ENCODE results near the gene RAPGEF4. TPM values are rescaled to one million over a fixed set of nuclear protein-coding genes. Genes with fewer than 3 reads are reported as not detected.
A peak's percentile ranks its signal among the peaks of the same experiment; 100 is the strongest.

Gene RAPGEF4
- total and polyA plus RNA-seq, 3 experiments from 2014 or later = not detected

DNA sequence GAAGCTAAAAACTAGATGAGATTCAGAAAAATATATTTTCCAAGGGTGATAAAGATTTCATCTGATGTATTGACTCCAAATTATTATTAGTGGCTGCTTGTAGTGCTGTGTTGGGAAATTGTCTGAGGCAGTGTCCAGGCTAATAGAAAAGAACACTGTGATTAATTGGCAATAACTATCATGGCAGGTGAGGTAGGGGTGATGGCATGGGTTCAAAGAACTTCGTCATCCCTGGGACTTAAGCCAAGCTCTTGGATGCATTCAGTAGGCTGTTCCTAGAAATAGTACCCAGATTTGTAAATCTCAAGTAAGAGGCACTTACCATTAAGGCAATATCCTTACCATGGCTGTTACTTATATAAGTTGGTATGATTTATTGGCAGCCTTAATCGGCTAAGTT, 13.2 kb upstream of the RAPGEF4 start:
- Histone ChIP-seq H3K4me3 (ENCODE audit: low read length) (no peak overlapping the region), H3K9me3 (ENCODE audit: low read length) (no peaks in the 10 kb centered on the region), H3K27me3 (ENCODE audit: insufficient read depth, low read length, poor library complexity, severe bottlenecking) (no peaks in the 10 kb centered on the region), H3K27ac (ENCODE audit: low read depth, low read length) (no peak overlapping the region), H3K4me1 (ENCODE audit: insufficient read depth, low read length) (no peaks in the 10 kb centered on the region), H3K36me3 (ENCODE audit: insufficient read depth, low read length) (no peaks in the 10 kb centered on the region)
- H3K27ac Mint-ChIP-seq = no peak overlapping the region
- POLR2A ChIA-PET = no interaction called here
- H3K4me1 Mint-ChIP-seq = no peaks in the 10 kb centered on the region
- CTCF ChIA-PET = no interaction called here
- peaks cover 4 to 12% (median 6%) of the 10 kb centered on the region in 5 donors for H3K9me3 Mint-ChIP-seq
- peaks cover 9 to 51% of the 10 kb centered on the region in 2 donors for H3K27me3 Mint-ChIP-seq
- peaks cover 0 to 7% (median 0%) of the 10 kb centered on the region in 3 donors for H3K36me3 Mint-ChIP-seq
- no peak for DNase-seq
- no peak overlapping the region for H3K4me3 Mint-ChIP-seq

DNA sequence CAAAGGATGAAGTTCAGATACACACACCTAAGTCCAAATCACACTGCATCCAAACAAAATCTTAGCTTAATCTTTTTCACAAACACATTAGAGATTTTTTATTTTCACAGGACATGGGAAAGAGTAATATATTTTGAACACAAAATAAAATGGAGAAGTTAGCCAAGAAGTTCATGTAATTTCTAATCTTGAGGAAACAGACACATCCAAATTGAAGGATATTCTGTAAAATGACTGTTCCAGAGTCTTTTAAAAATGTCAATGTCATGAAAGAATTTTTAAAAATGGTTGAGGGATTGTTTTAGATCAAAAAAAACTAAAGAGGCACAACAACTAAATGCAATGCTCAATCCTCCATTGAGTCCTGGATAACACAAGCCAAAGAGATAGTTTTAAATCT, 12.4 kb upstream of the RAPGEF4 start:
- H3K4me1 Mint-ChIP-seq = no peaks in the 10 kb centered on the region
- peaks cover 9 to 53% of the 10 kb centered on the region in 2 donors for H3K27me3 Mint-ChIP-seq
- H3K27ac Mint-ChIP-seq = no peak overlapping the region
- POLR2A ChIA-PET = no interaction called here
- peaks cover 4 to 12% (median 6%) of the 10 kb centered on the region in 5 donors for H3K9me3 Mint-ChIP-seq
- CTCF ChIA-PET = no interaction called here
- Histone ChIP-seq H3K4me3 (ENCODE audit: low read length) (no peak overlapping the region), H3K27ac (ENCODE audit: low read depth, low read length) (no peak overlapping the region), H3K27me3 (ENCODE audit: insufficient read depth, low read length, poor library complexity, severe bottlenecking) (no peaks in the 10 kb centered on the region), H3K4me1 (ENCODE audit: insufficient read depth, low read length) (no peaks in the 10 kb centered on the region), H3K9me3 (ENCODE audit: low read length) (no peaks in the 10 kb centered on the region), H3K36me3 (ENCODE audit: insufficient read depth, low read length) (no peaks in the 10 kb centered on the region)
- no peak for DNase-seq
- H3K36me3 Mint-ChIP-seq = peaks cover 0 to 7% (median 0%) of the 10 kb centered on the region in 3 donors
- H3K4me3 Mint-ChIP-seq = no peak overlapping the region

DNA sequence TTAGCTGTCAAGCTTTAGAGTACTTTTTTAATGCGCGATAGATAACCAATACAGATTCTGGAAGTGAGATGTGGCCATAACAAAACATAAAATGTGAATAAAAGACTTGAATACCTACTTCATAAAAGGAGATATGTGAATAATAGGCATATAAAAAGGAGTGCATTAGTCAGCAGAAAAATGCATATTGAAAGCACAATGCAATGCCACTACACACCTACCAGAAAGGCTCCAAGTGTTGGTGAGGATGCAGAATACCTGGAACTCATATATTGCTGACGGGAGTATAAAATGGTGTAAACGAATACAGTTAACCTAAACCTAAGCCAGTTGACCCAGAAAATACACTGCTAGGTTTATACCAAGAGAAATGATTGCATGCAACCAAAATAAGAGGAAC, 10.9 kb upstream of the RAPGEF4 start:
- ChIA-PET POLR2A (no interaction called here), CTCF (no interaction called here)
- H3K4me1 Mint-ChIP-seq = no peaks in the 10 kb centered on the region
- no peak overlapping the region for H3K27ac Mint-ChIP-seq
- peaks cover 0 to 7% (median 0%) of the 10 kb centered on the region in 3 donors for H3K36me3 Mint-ChIP-seq
- no peaks in the 10 kb centered on the region for H3K36me3 ChIP-seq (ENCODE audit: insufficient read depth, low read length)
- H3K27ac ChIP-seq (ENCODE audit: low read depth, low read length) = no peak overlapping the region
- no peaks in the 10 kb centered on the region for H3K9me3 ChIP-seq (ENCODE audit: low read length)
- no peaks in the 10 kb centered on the region for H3K27me3 ChIP-seq (ENCODE audit: insufficient read depth, low read length, poor library complexity, severe bottlenecking)
- H3K4me1 ChIP-seq (ENCODE audit: insufficient read depth, low read length) = no peaks in the 10 kb centered on the region
- no peak overlapping the region for H3K4me3 ChIP-seq (ENCODE audit: low read length)
- peaks cover 9 to 58% of the 10 kb centered on the region in 2 donors for H3K27me3 Mint-ChIP-seq
- DNase-seq = no peak
- no peak overlapping the region for H3K4me3 Mint-ChIP-seq
- H3K9me3 Mint-ChIP-seq = peaks cover 1 to 9% (median 6%) of the 10 kb centered on the region in 5 donors

DNA sequence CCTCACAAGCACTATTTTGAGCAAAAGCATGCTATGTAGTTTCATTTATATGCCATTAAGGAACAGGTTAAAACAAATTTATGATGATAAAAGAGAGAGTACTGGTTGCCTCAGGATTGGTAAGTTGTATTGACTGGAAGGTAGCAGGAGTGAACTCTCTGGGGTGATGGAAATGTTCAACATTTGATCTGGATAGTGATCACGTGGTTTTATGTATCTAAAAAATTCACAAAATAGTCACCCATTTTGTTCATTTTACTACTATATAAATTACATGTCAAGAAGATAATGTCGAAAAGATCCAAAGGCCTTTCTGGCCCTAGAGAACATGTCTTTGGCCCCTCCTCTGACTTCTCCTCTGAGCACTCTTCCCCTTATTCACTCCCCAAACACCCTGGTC, 10.4 kb upstream of the RAPGEF4 start:
- Mint-ChIP-seq H3K27ac (no peak overlapping the region), H3K4me1 (no peaks in the 10 kb centered on the region), H3K9me3 (peaks cover 0 to 9% (median 5%) of the 10 kb centered on the region in 5 donors), H3K36me3 (peaks cover 0 to 6% (median 0%) of the 10 kb centered on the region in 3 donors), H3K27me3 (peaks cover 9 to 62% of the 10 kb centered on the region in 2 donors), H3K4me3 (no peak overlapping the region)
- Histone ChIP-seq H3K27ac (ENCODE audit: low read depth, low read length) (no peak overlapping the region), H3K4me1 (ENCODE audit: insufficient read depth, low read length) (no peaks in the 10 kb centered on the region), H3K27me3 (ENCODE audit: insufficient read depth, low read length, poor library complexity, severe bottlenecking) (no peaks in the 10 kb centered on the region), H3K9me3 (ENCODE audit: low read length) (no peaks in the 10 kb centered on the region), H3K4me3 (ENCODE audit: low read length) (no peak overlapping the region), H3K36me3 (ENCODE audit: insufficient read depth, low read length) (no peaks in the 10 kb centered on the region)
- ChIA-PET POLR2A (no interaction called here), CTCF (no interaction called here)
- no peak for DNase-seq

DNA sequence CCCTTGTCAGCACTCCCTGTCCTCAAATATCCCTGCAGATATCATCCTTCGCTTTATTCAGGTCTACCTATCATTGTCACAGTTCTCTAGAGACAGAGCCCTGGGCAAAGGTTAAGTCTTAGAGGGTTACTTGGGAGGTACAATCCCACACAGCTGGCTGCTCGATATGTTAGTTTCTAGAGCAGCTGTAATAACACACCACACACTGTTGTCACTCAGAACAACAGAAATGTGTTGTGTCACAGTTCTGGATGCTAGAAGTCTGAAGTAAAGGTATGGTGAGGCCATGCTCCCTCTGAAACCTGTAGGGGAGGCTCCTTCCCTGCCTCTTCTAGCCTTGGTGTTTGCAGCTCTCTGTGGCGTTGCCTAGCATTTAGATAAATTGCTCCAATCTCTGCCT, 9.9 kb upstream of the RAPGEF4 start:
- ChIA-PET POLR2A (no interaction called here), CTCF (no interaction called here)
- Mint-ChIP-seq H3K36me3 (peaks cover 0 to 2% (median 0%) of the 10 kb centered on the region in 3 donors), H3K9me3 (peaks cover 0 to 4% (median under 1%) of the 10 kb centered on the region in 5 donors), H3K27ac (no peak overlapping the region), H3K27me3 (peaks cover 12 to 65% of the 10 kb centered on the region in 2 donors), H3K4me3 (no peak overlapping the region), H3K4me1 (no peaks in the 10 kb centered on the region)
- H3K27ac ChIP-seq (ENCODE audit: low read depth, low read length) = no peak overlapping the region
- H3K9me3 ChIP-seq (ENCODE audit: low read length) = no peaks in the 10 kb centered on the region
- H3K36me3 ChIP-seq (ENCODE audit: insufficient read depth, low read length) = no peaks in the 10 kb centered on the region
- no peaks in the 10 kb centered on the region for H3K4me1 ChIP-seq (ENCODE audit: insufficient read depth, low read length)
- no peaks in the 10 kb centered on the region for H3K27me3 ChIP-seq (ENCODE audit: insufficient read depth, low read length, poor library complexity, severe bottlenecking)
- DNase-seq = no peak
- H3K4me3 ChIP-seq (ENCODE audit: low read length) = no peak overlapping the region

DNA sequence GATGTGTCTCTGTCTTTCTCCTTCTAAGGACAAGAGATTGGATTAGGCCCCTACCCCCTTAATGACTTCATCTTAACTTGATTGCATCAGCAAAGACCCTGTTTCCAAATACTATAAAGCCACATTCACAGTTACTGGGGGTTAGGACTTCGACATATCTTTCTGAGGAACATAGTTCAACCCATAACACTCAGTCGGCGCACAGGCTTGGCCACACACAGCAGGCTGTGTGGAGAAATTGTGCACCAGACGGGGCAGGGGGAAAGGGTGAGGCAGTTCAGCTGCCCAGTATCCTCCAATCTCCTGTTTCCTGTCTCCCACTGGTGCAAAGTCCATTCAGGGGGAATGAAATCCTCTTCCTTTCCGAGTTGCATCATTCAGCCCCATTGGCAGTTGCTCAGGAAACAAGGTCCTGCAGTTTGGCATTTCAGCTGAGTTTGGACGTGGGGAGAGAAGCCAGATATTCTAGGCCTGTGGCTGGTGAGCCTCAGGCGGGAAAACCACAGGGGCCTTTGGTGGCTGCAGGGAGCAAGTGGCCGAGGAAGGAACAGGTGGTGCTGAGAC, 9.4 kb upstream of the RAPGEF4 start:
- H3K4me1 ChIP-seq (ENCODE audit: insufficient read depth, low read length) = no peaks in the 10 kb centered on the region
- H3K9me3 ChIP-seq (ENCODE audit: low read length) = no peaks in the 10 kb centered on the region
- no peaks in the 10 kb centered on the region for H3K36me3 Mint-ChIP-seq
- no peak for DNase-seq
- H3K27ac Mint-ChIP-seq = no peak overlapping the region
- H3K36me3 ChIP-seq (ENCODE audit: insufficient read depth, low read length) = no peaks in the 10 kb centered on the region
- CTCF ChIA-PET = no interaction called here
- POLR2A ChIA-PET = no interaction called here
- no peak overlapping the region for H3K4me3 Mint-ChIP-seq
- no peaks in the 10 kb centered on the region for H3K9me3 Mint-ChIP-seq
- H3K4me3 ChIP-seq (ENCODE audit: low read length) = no peak overlapping the region
- peaks cover 13 to 66% of the 10 kb centered on the region in 2 donors for H3K27me3 Mint-ChIP-seq
- H3K4me1 Mint-ChIP-seq = no peaks in the 10 kb centered on the region
- no peak overlapping the region for H3K27ac ChIP-seq (ENCODE audit: low read depth, low read length)
- H3K27me3 ChIP-seq (ENCODE audit: insufficient read depth, low read length, poor library complexity, severe bottlenecking) = no peaks in the 10 kb centered on the region

DNA sequence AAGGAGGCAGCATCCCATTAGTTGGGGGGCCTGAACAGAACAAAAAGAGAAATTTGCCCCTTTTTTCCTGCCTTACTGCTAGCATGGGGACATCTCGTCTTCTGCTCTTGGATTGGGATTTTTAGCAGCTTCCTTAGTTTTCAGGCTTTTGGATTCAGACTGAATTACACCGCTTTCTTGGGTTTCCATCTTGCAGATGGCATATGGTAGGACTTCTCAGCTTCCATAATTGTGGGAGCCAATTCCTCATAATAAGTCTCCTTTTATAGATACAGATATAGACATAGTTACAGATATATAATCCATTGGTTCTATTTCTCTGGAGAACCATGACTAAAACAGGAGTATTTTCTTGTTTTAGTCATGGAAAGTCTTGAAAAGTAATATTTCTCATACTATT, 5.2 kb upstream of the RAPGEF4 start:
- Mint-ChIP-seq H3K4me1 (no peaks in the 10 kb centered on the region), H3K9me3 (no peaks in the 10 kb centered on the region), H3K27ac (no peak overlapping the region), H3K27me3 (peaks cover 29 to 77% of the 10 kb centered on the region in 2 donors), H3K4me3 (no peak overlapping the region), H3K36me3 (no peaks in the 10 kb centered on the region)
- H3K9me3 ChIP-seq (ENCODE audit: low read length) = no peaks in the 10 kb centered on the region
- CTCF ChIA-PET = no interaction called here
- H3K27ac ChIP-seq (ENCODE audit: low read depth, low read length) = no peak overlapping the region
- no peaks in the 10 kb centered on the region for H3K36me3 ChIP-seq (ENCODE audit: insufficient read depth, low read length)
- H3K27me3 ChIP-seq (ENCODE audit: insufficient read depth, low read length, poor library complexity, severe bottlenecking) = peaks cover 4% of the 10 kb centered on the region
- H3K4me3 ChIP-seq (ENCODE audit: low read length) = no peak overlapping the region
- DNase-seq = no peak
- H3K4me1 ChIP-seq (ENCODE audit: insufficient read depth, low read length) = no peaks in the 10 kb centered on the region
- POLR2A ChIA-PET = no interaction called here

DNA sequence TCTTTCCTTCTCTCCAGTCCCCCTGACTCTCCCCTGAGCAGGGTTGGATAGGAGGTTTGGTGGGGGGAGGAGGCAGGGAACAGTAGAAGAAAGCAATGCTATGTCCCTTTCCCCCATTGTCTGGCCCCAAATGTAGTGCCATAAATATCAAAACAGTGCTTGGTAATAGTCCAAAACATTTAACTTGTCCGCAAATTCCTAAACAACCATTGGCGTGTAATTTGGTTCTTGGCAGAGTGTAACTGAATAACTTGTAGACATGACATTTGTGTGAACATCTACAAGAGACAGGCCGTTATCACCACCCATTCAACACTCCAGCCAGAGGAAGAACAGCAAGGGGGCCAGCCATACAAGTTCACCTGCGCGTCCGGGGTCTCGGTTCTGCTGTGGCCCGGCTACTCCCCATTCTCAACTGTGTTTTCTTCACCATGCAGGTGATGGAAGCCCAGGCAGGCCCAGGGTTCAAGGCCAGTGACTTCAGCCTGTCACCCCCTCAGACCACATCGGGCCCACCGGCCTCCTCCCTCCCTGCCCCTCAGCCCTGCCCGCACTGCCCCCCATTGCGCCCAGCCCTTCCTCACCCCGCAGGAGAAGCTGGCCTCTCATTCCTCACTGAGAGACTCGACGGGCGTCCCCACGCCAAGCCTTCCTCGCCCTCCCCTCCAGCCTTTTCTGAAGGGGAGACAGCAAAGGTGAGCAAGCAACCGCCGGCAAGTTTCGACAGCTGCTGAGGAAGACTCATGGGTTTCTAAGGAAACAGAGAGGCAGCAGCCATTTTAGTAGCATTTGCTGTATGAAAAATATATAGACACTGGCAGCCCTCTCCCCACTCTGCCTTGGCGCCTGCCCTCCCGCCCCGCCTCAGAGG, 699 bp upstream of the RAPGEF4 start:
- Histone ChIP-seq H3K36me3 (ENCODE audit: insufficient read depth, low read length) (no peaks in the 10 kb centered on the region), H3K27me3 (ENCODE audit: insufficient read depth, low read length, poor library complexity, severe bottlenecking) (peaks cover 7% of the 10 kb centered on the region), H3K4me1 (ENCODE audit: insufficient read depth, low read length) (no peaks in the 10 kb centered on the region), H3K27ac (ENCODE audit: low read depth, low read length) (no peak overlapping the region), H3K9me3 (ENCODE audit: low read length) (no peaks in the 10 kb centered on the region), H3K4me3 (ENCODE audit: low read length) (no peak overlapping the region)
- CTCF ChIA-PET = no interaction called here
- Mint-ChIP-seq H3K4me1 (peaks cover 4 to 7% (median 6%) of the 10 kb centered on the region in 3 donors), H3K9me3 (no peaks in the 10 kb centered on the region), H3K27me3 (peaks cover 43 to 80% of the 10 kb centered on the region in 2 donors), H3K36me3 (no peaks in the 10 kb centered on the region), H3K4me3 (peak overlapping the region in 6 of 7 donors; percentile 27 to 49 (median 32)), H3K27ac (no peak overlapping the region)
- DNase-seq = no peak
- POLR2A ChIA-PET = no interaction called here
